Activated T-helper 9 cell treated with anti-CD3 and anti-CD28 coated beads, Interleukin-2, amount 50 U/mL, for 16 hours (primary cell): ENCODE measurements around the gene GLP1R.

Experiments
- DNase-seq: peaks from one replicate; pipeline ENCODE4 v3.0.0-alpha.2; 2020; ENCODE audit warnings: low read depth

Gene GLP1R

DNA sequence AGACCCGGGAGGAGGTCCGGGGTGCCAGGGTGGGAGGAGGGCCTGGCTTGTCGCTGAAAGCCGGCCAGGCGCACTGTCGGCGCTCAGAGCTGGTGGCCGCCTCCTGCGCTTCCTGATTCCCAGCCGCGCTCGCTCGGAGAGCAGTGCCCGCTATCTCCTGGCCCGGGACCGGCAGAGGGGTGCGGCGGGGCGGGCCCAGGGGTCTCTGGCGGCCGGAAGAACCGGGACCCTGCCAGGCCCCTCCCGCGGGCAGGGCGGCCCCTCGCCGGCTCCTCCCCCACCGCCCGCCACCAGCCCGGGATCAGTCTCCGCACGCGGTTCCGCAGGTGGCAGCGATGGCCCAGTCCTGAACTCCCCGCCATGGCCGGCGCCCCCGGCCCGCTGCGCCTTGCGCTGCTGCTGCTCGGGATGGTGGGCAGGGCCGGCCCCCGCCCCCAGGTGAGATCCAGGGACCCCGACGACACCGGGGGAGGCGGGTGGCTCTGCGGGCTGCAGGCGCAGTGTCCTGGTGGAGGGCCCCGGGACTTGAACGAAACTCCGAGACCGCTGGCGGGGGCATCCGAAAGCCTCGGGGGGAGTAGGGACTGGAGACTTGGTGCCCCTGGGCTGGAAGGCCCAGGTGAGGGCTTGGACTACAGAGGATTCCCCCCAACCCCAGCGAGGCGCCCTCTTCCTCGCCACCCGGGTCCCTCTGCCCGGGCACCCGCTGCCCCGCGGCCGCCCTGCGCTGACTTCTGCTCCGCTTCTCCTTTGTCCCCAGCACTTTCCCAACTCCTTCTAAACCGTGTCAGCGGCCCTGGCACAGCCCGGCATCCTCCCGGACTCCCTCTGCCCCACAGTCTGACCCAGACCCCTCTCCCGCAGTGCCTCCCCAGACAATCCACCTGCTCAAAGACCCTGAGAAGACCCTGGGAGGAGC lies at the start of gene GLP1R:
TSS of gene GLP1R (plus strand) at position 301 of the 919 bp plus-strand sequence. CDS start at position 361, 60 bp downstream.
- no peak for DNase-seq

DNA sequence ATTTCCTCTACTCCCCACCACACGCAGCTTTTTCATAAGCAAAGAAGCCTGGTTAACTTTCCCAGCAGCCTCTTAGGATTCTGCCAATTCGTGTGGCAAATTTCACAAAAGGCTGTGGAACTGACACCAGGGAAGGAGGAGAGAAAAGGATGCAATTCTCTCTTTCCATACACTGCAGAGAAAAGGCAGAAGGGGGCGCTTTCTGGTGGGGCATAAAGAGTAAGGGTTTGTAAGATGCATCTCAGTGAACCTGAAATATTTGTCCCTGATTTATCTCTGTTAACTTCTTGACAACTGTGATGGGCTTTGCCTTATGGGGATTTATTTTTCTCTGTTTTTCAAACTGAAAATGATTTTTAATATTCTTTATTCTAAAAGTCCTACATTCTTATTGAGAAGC lies 45.5 kb upstream of the GLP1R start:
- DNase-seq = no peak

DNA sequence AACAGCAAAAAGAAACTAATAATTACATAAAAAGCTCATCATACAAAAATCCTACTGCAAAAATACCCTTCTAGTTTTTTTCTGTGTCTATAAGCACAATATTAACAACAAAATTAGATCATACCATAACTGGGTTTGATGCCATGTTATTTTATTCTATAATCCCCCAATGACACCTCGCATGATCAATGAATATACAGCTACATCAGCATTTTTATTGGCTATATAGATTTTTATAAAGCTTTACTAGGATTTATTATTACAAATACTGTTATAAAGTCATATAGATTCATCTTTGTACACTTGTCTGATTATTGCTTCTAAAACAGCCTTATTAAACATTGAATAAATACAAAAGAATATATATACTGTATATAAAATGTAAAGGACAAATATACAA lies 45.1 kb upstream of the GLP1R start:
- no peak for DNase-seq

DNA sequence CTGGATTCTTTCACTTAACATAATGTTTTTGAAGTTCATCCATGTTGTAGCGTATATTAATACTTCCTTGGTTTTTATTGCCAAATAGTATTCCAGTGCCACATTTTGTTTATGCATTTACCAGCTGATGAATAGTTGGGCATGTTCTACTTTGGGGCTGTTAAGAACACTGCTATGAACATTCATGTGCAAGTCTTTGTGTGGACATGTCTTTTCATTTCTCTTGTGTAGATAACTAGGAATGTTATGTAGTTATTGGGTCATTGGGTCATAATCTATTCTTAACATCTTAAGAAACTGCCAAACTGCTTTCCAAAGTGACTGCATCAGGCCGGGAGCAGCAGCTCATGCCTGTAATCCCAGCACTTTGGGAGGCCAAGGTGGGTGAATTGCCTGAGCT lies 43.8 kb upstream of the GLP1R start:
- no peak for DNase-seq

DNA sequence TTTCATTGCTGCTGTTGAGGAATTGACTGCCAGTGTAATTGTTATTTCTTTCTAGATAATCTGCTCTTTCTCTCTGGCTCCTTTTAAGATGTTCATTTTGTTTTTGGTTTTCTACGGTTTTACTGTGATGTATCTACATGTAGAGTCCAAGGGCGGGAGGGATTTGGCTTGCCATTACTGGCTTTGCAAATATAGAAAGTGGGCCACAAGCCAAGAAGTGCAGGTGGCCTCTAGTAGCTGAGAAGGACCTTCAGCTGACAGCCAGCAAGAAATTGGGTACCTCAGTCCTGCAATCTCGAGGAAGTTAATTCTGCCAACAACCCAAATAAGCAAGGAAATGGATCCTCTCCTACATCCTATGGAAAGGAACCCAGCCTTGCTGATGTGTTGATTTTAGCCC lies 42.8 kb upstream of the GLP1R start:
- no peak for DNase-seq

DNA sequence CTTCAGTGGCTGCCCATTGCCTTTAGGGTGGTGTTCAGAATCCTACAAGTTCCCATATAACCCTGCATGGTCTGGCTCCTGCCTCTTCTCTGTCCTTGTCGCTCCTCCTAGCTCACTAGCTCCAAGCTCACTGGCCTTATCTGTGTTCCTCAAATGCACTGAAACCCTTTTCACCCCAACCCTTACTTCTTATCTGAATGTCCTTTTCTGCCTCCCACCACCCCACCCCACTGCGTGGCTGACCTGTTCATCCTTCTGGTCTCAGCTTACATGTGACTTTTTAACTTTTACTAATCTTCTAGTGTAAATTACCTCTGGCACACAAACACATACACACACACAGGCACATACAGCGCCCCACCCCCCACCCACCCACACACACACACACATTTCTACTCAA lies 41.0 kb upstream of the GLP1R start:
- DNase-seq = no peak

DNA sequence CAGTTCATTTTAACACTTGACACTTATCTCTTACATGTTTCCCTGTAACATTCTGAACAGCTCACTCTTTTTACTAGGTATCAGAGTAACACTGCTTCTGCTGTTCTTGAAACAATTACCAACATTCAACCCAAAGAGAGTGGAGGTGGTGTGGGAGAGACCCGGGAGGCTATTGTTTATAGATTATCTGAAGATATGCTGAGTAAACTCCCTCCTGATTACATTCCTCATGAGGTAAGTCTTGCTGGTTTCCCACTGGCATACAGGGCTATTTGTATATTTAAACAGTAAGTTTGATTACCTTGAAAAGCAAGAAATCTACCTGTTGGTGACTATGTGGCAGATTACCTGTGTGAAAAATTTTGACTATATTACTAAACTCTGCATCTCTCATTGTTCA lies 39.8 kb upstream of the GLP1R start:
- DNase-seq = no peak

DNA sequence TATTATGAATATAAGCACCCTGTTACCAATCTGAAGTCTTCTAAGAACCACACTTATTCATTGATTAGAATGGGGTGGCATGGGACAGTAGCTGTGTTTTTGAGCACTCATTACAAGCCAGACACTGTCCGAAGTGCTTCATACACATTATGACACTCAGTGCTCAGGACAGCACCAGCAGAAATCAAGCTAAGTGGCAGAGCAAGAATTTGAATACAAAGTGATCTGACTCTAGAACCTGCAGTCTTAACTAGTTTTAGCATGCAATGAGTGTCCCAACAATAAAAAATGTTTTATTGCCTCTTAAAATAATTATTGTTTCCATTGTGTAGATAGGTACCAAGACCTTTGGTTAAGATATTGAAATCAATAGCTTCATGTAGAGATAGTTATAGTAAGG lies 39.1 kb upstream of the GLP1R start:
- DNase-seq = no peak

DNA sequence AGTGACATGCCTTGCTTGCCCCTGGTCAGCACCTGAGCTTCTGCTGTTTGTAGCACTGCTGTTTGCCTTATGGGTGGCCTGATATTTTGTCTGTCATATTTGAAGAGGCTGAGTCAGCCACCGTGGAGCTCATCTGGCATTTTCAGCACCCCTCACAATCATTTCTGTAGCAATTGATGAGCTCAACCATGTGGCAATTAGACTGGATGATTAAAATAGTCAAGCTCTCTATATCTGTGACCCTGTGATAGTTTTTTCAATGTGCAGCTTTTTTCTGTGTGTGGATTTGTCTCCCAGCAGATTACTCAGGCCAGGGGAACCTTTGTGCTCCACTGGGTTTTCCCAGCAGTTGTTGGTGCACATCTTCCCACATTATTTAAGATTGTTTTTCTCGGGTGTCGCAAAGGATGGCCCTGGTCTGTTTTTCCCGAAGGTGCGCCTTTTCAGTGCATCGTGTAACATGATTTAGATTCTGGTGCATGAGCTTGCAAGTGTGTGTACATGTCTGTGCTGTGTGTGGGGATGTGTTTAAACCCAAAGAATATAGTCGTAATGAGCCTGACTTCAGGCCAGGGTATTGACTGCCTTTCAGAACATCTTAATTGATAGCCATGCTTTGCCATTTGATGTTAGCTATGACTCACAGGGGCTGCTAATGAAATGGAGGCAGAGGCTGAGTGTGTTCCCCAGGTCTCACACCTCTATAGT lies 31.6 kb upstream of the GLP1R start:
- no peak for DNase-seq

DNA sequence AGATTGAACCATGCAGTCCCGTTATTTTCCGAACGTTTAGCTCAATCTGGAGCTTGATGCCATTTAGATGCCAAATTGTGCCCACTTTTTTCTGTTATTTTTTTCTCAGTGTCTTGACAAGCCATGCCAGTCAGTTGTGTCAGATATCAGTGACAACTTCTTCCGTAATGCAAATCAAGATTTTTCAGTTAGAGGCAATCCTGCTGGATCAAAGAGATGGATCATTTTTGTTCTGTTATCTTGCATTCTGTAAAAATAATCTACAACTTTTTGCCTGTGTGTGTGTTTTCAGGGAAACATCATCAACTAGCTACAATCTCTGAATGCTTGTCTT lies 31.1 kb upstream of the GLP1R start:
- no peak for DNase-seq

DNA sequence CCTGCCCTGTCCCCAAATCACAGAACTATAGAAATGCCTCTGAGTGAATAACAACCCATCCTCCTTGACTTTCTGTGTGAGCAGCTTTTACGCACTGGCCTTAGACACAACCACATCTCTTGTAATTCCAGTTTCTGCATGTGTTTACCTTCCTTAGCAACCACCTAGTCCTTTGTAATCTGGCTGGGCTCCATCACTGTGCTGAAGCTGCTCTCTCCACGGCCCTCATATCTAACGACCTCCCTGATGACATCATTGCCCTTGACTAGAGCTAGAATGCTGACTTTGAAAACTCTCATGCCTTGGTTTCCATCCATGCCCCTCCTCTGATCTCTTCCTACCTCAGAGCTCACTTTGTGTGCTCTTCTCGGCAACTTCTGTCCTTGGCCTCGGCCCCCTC lies 30.5 kb upstream of the GLP1R start:
- DNase-seq = no peak

DNA sequence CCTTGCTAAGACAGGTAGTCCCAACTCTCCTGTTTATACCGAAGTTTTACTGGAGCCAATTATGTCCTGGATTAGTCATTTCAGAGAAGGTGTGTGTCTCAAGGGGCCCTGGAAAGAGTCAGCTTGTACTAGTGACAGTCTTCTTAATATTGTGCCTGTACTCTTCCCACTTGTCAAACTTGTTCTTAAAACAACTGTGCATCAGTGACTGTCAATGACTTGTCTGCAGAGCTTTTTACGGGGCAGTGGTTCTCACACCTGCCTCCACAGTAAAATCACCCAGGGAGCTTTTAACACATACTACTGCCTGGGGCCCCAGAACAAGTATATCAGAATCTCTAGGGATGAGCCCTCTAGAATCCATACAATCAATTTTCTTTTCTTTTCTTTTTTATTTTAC lies 28.4 kb upstream of the GLP1R start:
- DNase-seq = no peak

DNA sequence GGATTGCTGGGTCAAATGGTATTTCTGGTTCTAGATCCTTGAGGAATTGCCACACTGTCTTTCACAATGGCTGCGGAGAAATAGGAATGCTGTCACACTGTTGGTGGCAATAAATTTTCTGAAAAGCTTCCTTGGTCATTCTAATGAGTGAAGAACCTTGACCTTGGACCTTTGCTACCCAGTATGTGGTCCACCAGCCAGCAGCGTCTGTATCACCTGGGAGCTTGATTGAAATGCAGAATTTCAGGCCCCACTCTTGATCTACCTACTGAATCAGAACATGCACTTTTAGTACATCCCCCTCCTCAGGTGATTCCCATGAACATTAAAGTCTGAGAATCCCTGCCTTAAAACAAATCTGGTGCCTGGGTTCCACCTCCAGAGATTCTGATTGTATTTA lies 27.5 kb upstream of the GLP1R start:
- no peak for DNase-seq

DNA sequence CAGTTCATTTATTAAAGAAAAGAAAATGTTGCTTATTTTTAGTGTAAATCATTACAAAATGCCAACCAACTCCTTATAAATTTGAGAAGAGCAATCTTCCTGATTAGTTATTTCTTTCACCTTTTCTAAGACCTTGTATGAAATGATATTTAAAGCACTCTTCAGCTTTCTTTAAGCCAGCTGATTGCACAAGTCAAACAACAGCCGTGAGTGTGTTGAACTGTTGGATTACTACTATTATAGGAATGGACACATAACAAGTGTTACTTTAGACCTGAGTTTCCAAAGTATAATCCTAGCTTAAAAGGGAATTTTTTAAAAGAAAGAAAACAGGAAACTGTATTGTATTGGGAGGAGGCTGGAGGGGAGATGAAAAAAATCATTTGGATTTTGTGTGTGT lies 26.8 kb upstream of the GLP1R start:
- no peak for DNase-seq

DNA sequence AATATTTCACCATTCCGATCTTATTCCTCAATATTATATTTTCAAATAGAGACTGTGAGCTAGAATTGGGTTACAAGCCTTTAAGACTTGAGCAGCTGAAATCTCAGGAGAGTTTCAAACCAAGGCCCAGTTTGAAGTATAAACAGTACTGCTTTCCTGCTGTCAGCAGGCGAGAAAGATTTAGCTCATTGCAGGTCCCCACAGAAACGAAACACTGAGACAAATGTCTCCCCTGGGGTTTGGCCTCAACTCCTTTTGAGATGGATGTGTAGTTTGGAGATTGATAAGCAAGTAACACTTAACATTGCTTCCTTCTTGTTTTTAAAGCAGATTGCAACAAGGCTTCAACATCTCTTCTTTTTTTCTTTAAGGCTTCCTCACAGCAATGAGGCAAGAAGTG lies 22.4 kb upstream of the GLP1R start:
- no peak for DNase-seq

DNA sequence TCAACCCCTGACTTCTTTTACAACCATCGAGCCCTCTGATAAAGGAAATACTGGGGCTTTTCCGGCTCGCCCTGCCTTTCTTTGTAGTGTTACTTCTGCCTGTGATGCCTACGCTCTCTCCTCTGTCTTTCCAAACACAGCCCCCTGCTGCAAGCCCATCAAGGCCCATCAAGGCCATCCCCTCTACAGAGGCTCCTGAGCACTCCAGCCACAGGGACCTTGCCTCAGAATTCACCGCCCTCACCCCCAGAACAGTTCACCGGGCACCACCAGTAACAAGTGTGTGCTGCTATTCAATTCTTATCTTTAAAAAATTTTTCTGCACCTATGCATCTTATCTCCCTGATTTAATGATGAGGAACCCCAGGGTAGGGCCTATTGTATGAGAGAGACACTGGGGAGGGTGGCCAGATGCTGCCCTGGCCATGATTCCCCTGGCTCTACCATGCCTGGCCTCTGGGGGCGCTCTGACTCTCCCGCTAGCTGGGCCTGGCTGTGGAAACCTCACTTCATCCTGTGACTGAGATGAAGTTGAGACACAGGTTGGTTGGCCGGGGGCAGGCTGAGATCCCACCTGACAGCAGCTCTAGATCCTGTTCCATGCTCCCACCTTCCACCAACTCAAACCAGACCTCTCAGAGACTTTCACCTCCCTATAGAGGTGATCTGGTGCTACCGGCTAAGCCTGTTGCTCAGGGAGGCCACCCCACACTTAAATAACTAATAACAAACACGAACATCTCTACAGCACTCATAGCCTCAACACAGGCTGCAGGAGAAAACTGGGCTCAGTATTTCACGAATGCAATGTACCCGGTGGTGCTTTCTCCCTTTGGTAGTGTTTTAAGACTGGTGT lies 19.2 kb upstream of the GLP1R start:
- DNase-seq = no peak

DNA sequence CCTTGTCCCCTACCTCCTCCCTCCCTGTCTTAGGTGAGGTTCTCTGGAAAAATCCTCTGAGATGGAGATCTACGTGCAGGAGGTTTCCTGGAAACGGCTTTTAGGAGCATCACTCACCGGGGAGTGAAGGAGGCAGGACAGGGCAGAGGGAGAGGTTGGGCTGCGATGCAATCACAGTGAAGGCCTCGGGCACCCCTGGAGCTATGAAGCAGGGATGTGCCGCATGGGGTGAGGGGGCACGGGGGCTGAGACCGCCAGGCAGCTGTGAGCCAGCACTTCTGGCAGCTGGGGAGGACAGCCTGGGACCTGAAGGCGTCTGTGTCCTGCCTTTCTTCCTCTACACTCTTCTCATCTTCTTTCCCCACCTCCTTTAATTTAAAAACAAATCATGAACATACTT lies 12.9 kb upstream of the GLP1R start:
- DNase-seq = no peak

DNA sequence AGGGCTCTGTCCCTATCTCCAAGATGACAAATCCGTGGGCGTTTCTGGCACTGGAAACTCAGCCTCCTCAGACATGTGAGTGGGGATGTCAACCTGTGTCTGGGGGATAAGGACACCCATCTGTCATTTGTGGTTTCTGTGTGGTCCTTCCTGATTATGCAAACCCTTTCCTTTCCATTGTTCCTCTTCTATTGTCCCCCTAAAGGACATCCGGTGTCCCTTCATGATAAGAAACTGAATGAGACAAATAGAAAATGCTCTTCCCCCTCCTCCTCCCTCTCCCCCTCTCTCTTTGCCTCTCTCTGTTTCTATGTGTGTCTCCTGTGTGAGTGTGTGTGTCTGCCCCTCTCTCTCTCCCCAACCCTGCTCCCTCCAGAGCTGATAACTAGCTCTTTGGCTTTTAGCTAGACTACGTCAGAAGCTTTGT lies 11.5 kb upstream of the GLP1R start:
- no peak for DNase-seq

DNA sequence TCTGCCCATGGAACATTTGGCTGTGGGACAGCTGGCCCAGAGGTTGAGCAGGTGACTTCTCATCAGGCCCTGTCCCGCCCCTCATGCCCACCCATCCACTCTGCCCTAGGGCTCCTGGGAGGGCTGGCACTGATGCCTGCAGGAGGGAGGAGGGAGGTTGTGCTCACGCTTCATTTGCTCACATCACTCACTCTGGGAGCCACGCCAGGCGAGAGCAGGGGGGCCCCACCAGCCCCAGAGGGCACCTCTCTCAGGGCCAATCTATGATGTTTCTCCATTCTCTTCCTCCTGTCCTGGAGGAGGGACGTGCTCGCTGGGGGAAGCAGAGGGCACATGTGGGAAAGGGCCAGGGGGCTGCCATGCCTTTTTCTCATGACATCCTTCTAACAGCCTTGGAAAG lies 10.9 kb upstream of the GLP1R start:
- no peak for DNase-seq

DNA sequence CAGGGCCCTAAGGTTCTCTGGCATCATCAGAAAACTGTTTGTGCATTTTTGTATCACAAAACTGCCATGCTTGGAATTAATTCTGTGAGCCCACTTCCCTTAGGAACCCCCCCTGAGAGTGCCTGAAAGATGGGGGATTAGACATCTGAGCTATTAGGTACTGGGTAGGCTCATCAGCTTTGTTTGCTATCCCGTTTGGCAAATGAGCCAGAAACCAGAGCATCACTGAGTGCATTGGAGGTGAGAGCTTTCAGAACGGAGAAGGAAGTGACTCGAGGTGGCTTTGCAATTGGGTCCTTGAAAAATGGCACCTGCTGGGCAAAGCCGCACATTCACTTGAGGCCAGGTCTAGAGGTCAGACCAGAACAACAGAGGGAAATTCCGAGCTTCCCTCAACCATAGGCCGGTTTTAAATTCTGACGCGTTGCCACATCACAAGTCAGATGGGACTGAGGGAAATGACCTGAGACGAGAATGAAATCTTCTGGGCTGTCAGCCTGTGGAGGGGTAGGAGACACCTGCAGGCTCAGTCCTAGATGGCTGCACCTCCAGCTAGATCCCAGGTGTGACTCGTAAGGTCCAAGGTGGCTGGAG lies 8.4 kb upstream of the GLP1R start:
- DNase-seq = no peak

DNA sequence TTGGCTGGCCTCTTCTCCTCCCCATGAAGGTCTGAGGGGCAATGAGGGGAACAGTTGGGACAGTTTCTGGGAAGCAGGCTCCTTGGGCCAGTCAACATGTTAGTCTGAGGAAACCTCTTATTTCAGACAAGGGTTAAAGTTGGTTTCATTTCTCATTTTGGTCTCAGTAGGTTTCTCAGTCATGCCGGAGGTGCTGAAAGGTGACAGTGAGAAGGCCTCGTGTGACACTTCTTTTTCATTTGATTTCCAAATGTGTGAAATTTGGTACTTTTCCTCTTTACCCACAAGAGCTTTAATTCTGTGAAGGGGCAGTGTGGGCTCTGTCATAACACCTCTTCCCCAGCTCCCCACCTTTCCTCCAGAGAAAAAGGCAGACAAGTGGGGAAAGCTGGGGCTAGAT lies 7.5 kb upstream of the GLP1R start:
- no peak for DNase-seq

DNA sequence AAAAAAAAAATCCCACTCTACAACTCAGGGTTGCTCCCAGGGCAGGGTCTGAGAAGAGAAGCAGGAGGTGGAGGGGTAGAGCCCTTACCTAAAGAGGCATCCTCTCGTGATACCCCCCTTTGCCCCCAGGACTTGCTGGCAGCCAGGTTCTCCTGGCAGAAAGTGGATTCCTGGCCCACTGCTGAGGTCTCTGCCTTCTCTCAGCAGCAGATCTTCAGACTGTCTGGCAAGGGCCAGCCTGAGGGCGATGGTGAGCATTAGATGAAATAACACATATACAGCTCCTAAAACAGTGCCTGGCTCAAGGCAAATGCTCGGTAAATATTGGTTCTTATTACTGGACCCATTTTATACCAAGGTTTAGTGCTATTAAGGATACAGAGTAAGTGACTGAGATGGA lies 4.8 kb upstream of the GLP1R start:
- DNase-seq = no peak
